HEK293 (cell line): ENCODE results near the gene GTPBP4.

Source experiments
- CTCF ChIA-PET: fragments of 350-600 bp; formaldehyde crosslinking; extraction: SDS; loops from one replicate; lab custom pipeline; 2021; ENCODE audit warnings: antibody characterized with exemption; lab: Yijun Ruan, JAX
- POLR2A ChIA-PET: fragments of 300-600 bp; formaldehyde crosslinking; extraction: SDS; loops from one replicate; lab custom pipeline; 2020; ENCODE audit warnings: antibody characterized with exemption, inconsistent platforms; lab: Yijun Ruan, JAX
- H3K27ac ChIP-seq: fragments of 200-500 bp; sonication (Bioruptor generic); 2 replicates; pipeline ENCODE4 v1.5.1; 2014; ENCODE audit warnings: low read depth, low read length, control low read depth, inconsistent platforms; ENCODE audit errors: extremely low read depth
- H3K36me3 ChIP-seq, 2 experiments: fragments of 200-500 bp in 1 of 2; sonication (Bioruptor generic) in 1 of 2; 1 replicate in 1 of 2; 2 replicates in 1 of 2; pipeline ENCODE4 v1.5.1; 2014 to 2017; ENCODE audit warnings: inconsistent platforms in 2 of 2, low read length in 2 of 2; ENCODE audit not compliant: control insufficient read depth in 2 of 2, insufficient read depth in 1 of 2
- H3K4me1 ChIP-seq: fragments of 200-500 bp; sonication (Bioruptor generic); 2 replicates; pipeline ENCODE4 v1.5.1; 2014; ENCODE audit warnings: mild to moderate bottlenecking, low read length, inconsistent platforms; ENCODE audit not compliant: control insufficient read depth, insufficient read depth
- H3K4me3 ChIP-seq: 2 replicates; pipeline ENCODE4 v1.5.1; 2011; ENCODE audit warnings: low read depth, mild to moderate bottlenecking, control low read depth, low read length, moderate library complexity
- H3K9me3 ChIP-seq: fragments of 200-500 bp; sonication (Bioruptor generic); 2 replicates; pipeline ENCODE4 v1.5.1; 2014; ENCODE audit warnings: low read depth, low read length, inconsistent platforms; ENCODE audit not compliant: control insufficient read depth, insufficient read depth
- KLF17 ChIP-seq: fragments of 450-650 bp; formaldehyde crosslinking; IDR thresholded peaks from 2 replicates; pipeline ENCODE4 v1.5.1; 2016; ENCODE audit warnings: missing biosample characterization, missing genetic modification characterization
- KLF8 ChIP-seq: fragments of 450-650 bp; formaldehyde crosslinking; IDR thresholded peaks from 2 replicates; pipeline ENCODE4 v1.5.1; 2016; ENCODE audit warnings: missing biosample characterization, missing genetic modification characterization
- RBAK ChIP-seq: fragments of 450-650 bp; formaldehyde crosslinking; IDR thresholded peaks from 2 replicates; pipeline ENCODE4 v1.5.1; 2016; ENCODE audit warnings: missing biosample characterization, missing genetic modification characterization
- SCRT2 ChIP-seq: fragments of 450-650 bp; formaldehyde crosslinking; IDR thresholded peaks from 2 replicates; pipeline ENCODE4 v1.5.1; 2016; ENCODE audit warnings: missing biosample characterization, missing genetic modification characterization
- SP2 ChIP-seq: fragments of 450-650 bp; formaldehyde crosslinking; IDR thresholded peaks from 2 replicates; pipeline ENCODE4 v1.5.1; 2016; ENCODE audit warnings: missing biosample characterization, missing genetic modification characterization
- ZBTB17 ChIP-seq: fragments of 450-650 bp; formaldehyde crosslinking; IDR thresholded peaks from 2 replicates; pipeline ENCODE4 v1.5.1; 2016; ENCODE audit warnings: missing biosample characterization, missing genetic modification characterization
- ZFHX2 ChIP-seq: fragments of 450-650 bp; formaldehyde crosslinking; conservative IDR thresholded peaks from 2 replicates; pipeline ENCODE4 v1.5.1; 2016; ENCODE audit warnings: missing biosample characterization, missing genetic modification characterization
- ZNF121 ChIP-seq: fragments of 450-650 bp; formaldehyde crosslinking; IDR thresholded peaks from 2 replicates; pipeline ENCODE4 v1.5.1; 2016; ENCODE audit warnings: missing biosample characterization, missing genetic modification characterization
- ZNF174 ChIP-seq: fragments of 450-650 bp; formaldehyde crosslinking; IDR thresholded peaks from 2 replicates; pipeline ENCODE4 v1.5.0; 2017; ENCODE audit warnings: missing biosample characterization, mild to moderate bottlenecking, missing genetic modification characterization
- ZNF18 ChIP-seq: fragments of 450-650 bp; formaldehyde crosslinking; IDR thresholded peaks from 2 replicates; pipeline ENCODE4 v1.5.1; 2016; ENCODE audit warnings: missing biosample characterization, missing genetic modification characterization
- ZNF416 ChIP-seq: fragments of 450-650 bp; formaldehyde crosslinking; IDR thresholded peaks from 2 replicates; pipeline ENCODE4 v1.5.1; 2016; ENCODE audit warnings: missing biosample characterization, missing genetic modification characterization
- ZNF423 ChIP-seq: fragments of 450-650 bp; formaldehyde crosslinking; IDR thresholded peaks from 2 replicates; pipeline ENCODE4 v1.5.1; 2016; ENCODE audit warnings: missing biosample characterization, missing genetic modification characterization
- ZNF518A ChIP-seq: fragments of 450-650 bp; formaldehyde crosslinking; conservative IDR thresholded peaks from 2 replicates; pipeline ENCODE4 v1.5.1; 2016; ENCODE audit warnings: low read depth, missing biosample characterization, missing genetic modification characterization
- TF ChIP-seq, protein P1 (sequence below): fragments of 450-650 bp; formaldehyde crosslinking; IDR thresholded peaks from 2 replicates; pipeline ENCODE4 v1.5.1; 2016; ENCODE audit warnings: missing biosample characterization, missing genetic modification characterization
- TF ChIP-seq, protein P2 (sequence below): fragments of 450-650 bp; formaldehyde crosslinking; IDR thresholded peaks from 2 replicates; pipeline ENCODE4 v1.5.1; 2016; ENCODE audit warnings: missing biosample characterization, missing genetic modification characterization
- TF ChIP-seq, protein P3 (sequence below): fragments of 450-650 bp; formaldehyde crosslinking; IDR thresholded peaks from 2 replicates; pipeline ENCODE4 v1.5.1; 2017; ENCODE audit warnings: missing biosample characterization, missing genetic modification characterization

GTPBP4 gene

DNA sequence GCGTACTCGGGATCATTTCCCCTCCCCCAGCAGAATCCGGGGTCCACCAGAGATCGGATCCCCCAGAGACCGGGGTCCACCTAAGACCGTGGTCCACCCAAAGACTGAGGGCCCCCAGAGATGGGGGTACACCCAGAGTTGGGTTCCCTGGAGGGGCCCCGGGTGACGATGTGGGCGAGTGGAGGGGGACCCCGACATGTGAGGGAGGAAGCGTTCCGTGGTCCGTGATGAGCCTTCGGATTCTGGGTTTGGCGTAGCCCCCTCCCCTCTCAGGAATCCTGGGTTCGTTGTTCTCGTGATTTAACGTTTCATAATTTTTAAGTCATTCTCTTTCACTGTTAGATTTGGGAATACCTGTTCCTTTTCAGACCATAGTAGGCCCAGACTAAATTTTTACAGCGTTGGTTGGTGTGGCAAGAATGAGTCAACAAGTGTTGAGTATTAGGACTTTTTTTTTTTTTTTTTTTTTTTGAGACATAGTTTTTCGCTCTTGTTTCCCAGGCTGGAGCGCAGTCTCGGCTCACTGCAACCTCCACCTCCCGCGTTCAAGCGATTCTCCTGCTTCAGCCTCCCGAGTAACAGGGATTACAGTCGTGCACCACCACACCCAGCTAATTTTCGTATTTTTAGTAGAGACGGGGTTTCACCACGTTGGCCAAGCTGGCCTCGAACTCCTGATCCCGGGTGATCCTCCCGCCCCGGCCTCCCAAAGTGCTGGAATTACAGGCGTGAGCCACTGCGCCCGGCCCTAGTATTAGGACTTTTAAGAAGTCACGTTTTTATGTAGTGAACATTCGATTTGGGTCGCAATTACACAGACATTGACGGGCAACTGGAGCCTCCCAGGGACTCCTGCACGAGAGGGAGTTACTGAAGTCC lies 672 bp downstream of the GTPBP4 start (continued):
- TF ChIP-seq SCRT2 (tag by site-specific recombination) (peak; percentile 63; the same call in 1 of the 2 replicates), SP2 (tag by site-specific recombination) (no peak), ZNF423 (no peak), ZFHX2 (tag by site-specific recombination) (peak; percentile 18; the same call in 1 of the 2 replicates), ZNF18 (tag by site-specific recombination) (0 out of 2 replicates have a peak, but pooled peaks have one; percentile 7)
- TF ChIP-seq, protein P1, sequence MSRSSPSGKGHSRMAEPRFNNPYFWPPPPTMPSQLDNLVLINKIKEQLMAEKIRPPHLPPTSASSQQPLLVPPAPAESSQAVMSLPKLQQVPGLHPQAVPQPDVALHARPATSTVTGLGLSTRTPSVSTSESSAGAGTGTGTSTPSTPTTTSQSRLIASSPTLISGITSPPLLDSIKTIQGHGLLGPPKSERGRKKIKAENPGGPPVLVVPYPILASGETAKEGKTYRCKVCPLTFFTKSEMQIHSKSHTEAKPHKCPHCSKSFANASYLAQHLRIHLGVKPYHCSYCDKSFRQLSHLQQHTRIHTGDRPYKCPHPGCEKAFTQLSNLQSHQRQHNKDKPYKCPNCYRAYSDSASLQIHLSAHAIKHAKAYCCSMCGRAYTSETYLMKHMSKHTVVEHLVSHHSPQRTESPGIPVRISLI (tag by site-specific recombination): peak; percentile 76; the same call in 1 of the 2 replicates

DNA sequence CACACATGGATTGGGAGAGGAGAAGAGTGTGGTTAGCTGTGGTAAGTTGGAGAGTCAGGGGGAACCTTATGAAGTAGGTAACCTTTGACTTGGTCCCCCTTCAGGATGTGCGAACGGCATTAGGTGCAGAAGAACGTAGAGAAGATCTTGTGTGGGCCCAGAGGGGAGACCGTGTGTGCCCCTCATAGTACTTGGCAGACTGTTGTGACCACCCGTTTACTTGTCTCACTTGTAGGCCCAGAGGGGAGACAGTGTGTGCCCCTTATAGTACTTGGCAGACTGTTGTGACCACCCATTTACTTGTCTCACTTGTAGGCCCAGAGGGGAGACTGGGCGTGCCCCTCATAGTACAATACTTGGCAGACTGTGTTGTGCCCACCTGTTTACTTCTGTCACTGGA lies 2.6 kb downstream of the GTPBP4 start:
- no peaks in the 10 kb centered on the region for H3K9me3 ChIP-seq
- POLR2A ChIA-PET: interaction anchor here (0.7 kb wide), 3 partner anchors 52 to 59 kb away, joined by 3 to 6 read pairs (median 6); no protein-coding TSS in a partner anchor
- no peak for TF ChIP-seq KLF8 (tag by site-specific recombination)
- TF ChIP-seq ZNF121 (tag by site-specific recombination): 0 out of 2 replicates have a peak, but pooled peaks have one; percentile 3
- no peak overlapping the region for H3K27ac ChIP-seq
- peaks cover 37 to 45% of the 10 kb centered on the region in 2 experiments for H3K36me3 ChIP-seq
- H3K4me3 ChIP-seq: no peak overlapping the region
- peaks cover 2% of the 10 kb centered on the region; the same call in 1 of the 2 replicates for H3K4me1 ChIP-seq
- CTCF ChIA-PET: no interaction called here

GRCh38 chr10:992467-992866 lies 4.2 kb downstream of the GTPBP4 start:
- Histone ChIP-seq H3K27ac (no peak overlapping the region), H3K4me1 (peaks cover 2% of the 10 kb centered on the region; the same call in 1 of the 2 replicates), H3K36me3 (peaks cover 42 to 60% of the 10 kb centered on the region in 2 experiments), H3K4me3 (no peak overlapping the region), H3K9me3 (no peaks in the 10 kb centered on the region)
- ChIA-PET CTCF (no interaction called here), POLR2A (no interaction called here)
- TF ChIP-seq ZNF174 (no peak), RBAK (tag by site-specific recombination) (no peak), KLF8 (tag by site-specific recombination) (no peak), ZNF518A (tag by site-specific recombination) (no peak), ZNF416 (tag by site-specific recombination) (no peak), ZBTB17 (no peak), KLF17 (no peak)
- TF ChIP-seq, protein P2, sequence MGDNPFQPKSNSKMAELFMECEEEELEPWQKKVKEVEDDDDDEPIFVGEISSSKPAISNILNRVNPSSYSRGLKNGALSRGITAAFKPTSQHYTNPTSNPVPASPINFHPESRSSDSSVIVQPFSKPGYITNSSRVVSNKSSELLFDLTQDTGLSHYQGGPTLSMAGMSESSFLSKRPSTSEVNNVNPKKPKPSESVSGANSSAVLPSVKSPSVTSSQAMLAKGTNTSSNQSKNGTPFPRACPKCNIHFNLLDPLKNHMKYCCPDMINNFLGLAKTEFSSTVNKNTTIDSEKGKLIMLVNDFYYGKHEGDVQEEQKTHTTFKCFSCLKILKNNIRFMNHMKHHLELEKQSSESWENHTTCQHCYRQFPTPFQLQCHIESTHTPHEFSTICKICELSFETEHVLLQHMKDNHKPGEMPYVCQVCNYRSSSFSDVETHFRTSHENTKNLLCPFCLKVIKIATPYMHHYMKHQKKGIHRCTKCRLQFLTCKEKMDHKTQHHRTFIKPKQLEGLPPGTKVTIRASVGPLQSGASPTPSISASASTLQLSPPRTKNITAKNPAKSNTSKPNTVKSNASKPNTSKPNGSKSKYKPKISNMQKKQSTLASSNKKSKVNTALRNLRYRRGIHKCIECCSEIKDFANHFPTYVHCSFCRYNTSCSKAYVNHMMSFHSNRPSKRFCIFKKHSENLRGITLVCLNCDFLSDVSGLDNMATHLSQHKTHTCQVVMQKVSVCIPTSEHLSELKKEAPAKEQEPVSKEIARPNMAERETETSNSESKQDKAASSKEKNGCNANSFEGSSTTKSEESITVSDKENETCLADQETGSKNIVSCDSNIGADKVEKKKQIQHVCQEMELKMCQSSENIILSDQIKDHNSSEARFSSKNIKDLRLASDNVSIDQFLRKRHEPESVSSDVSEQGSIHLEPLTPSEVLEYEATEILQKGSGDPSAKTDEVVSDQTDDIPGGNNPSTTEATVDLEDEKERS (tag by site-specific recombination): no peak
- TF ChIP-seq, protein P3, sequence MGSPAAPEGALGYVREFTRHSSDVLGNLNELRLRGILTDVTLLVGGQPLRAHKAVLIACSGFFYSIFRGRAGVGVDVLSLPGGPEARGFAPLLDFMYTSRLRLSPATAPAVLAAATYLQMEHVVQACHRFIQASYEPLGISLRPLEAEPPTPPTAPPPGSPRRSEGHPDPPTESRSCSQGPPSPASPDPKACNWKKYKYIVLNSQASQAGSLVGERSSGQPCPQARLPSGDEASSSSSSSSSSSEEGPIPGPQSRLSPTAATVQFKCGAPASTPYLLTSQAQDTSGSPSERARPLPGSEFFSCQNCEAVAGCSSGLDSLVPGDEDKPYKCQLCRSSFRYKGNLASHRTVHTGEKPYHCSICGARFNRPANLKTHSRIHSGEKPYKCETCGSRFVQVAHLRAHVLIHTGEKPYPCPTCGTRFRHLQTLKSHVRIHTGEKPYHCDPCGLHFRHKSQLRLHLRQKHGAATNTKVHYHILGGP (tag by site-specific recombination): no peak
- TF ChIP-seq, protein P1 (tag by site-specific recombination): no peak
